Keratinocyte (primary cell): ENCODE results near the gene TMPRSS3.

Experiments used
- CTCF ChIP-seq, 3 experiments: IDR thresholded peaks in 1 of 3; conservative IDR thresholded peaks in 1 of 3; optimal IDR thresholded peaks in 1 of 3; 2 replicates in 2 of 3; 3 replicates in 1 of 3; pipeline versions ENCODE3 to v1.5.1; 2011; ENCODE audit warnings: low read length in 3 of 3, mild to moderate bottlenecking in 3 of 3, moderate library complexity in 2 of 3, control low read depth in 1 of 3, inconsistent platforms in 1 of 3; ENCODE audit not compliant: insufficient read depth in 2 of 3; ENCODE audit errors: extremely low read depth in 1 of 3
- EZH2 ChIP-seq: IDR thresholded peaks from one replicate; pipeline ENCODE4 v1.6.1; 2012; ENCODE audit warnings: inconsistent platforms, mild to moderate bottlenecking, low read length, moderate library complexity

- TF ChIP-seq EZH2 (no peak), CTCF (optimal IDR thresholded peaks at IDR 0.05 in 1 of 3, IDR thresholded peaks at IDR 0.05 in 1 of 3, conservative IDR thresholded peaks at IDR 0.05 in 1 of 3; ENCODE audit: extremely low read depth in 1 of 3, insufficient read depth in 2 of 3, low read length in 3 of 3) (no peak)
These were observed 4.6 kb downstream of the TMPRSS3 start for GRCh38 chr21:42391297-42391696.
